ENCODE data around the gene TNK2.
"Not testable (repeated sequence)": the region's sequence is repeated elsewhere in the genome, so short reads cannot be mapped to it uniquely, and the experiment has no call there.

The TNK2 gene

GRCh38 chr3:195907934-195908693 is at the start of gene TNK2:
TNK2 (minus strand) TSS chr3:195908551; CDS start chr3:195888588, 19,963 bp downstream.
- no peak for FAIRE-seq

- no peak for FAIRE-seq
Measured at GRCh38 chr3:195956577-195956976, 48.2 kb upstream of the TNK2 start.

GRCh38 chr3:195955416-195955841 is 47.1 kb upstream of the TNK2 start:
- FAIRE-seq, result not testable (repeated sequence)

- not testable (repeated sequence) for FAIRE-seq
Measured at GRCh38 chr3:195954752-195955119, 46.4 kb upstream of the TNK2 start.

DNA sequence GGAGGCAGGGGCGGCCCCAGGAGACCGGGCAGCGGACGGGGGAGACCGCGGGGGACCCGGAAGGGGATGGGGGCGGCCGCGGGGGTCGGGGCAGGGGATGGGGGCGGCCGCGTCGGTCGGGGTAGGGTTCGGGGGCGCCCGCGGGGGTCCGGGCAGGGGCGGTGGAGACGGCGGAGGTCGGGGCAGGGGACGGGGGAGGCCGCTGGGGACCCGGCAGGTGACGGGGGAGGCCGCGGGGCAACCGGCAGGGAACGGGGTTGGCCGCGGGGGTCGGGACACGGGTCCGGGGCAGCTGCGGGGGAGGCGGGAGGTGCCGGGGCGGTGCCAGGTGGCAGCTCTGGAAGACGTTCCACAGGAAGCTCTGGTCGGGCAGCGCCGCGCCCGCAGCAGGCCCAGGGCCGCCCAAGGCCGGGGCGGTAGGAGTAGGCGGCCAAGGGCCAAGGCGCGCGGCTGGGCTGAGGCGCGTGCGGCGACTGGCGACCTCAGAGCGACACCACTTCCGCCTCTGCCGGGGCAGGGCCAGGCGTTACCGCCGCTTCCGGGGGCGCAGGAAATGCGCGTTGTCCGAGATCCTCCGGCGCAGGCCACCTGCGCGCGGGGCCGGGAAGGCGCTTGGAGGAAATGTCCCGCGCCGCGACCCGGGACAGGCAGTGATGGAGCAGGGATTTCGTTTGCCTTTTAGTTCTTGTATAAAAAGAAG is 45.9 kb upstream of the TNK2 start:
- FAIRE-seq, result not testable (repeated sequence)

DNA sequence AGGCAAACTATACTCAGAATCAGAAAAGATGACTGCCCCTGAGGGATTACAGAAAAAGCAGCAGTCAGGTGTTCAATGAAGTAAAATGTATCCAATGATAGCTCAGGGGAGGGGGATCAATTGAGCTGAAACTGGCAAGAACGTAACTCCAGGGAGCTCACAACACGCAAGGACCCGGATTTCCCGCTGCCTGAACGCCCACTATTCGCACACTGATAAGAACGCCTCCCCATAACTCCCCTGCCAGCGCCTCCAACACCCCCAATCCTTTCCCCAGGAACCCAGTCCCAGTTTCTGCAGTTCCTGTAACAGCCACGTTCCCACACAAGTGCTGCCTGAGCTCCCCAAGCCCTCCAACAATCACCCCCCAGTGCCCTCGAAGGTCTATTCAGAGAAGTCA is 44.2 kb upstream of the TNK2 start:
- FAIRE-seq, result not testable (repeated sequence)

GRCh38 chr3:195951443-195952177 is 43.3 kb upstream of the TNK2 start:
- FAIRE-seq, result not testable (repeated sequence)

GRCh38 chr3:195950731-195951130 is 42.4 kb upstream of the TNK2 start:
- not testable (repeated sequence) for FAIRE-seq

DNA sequence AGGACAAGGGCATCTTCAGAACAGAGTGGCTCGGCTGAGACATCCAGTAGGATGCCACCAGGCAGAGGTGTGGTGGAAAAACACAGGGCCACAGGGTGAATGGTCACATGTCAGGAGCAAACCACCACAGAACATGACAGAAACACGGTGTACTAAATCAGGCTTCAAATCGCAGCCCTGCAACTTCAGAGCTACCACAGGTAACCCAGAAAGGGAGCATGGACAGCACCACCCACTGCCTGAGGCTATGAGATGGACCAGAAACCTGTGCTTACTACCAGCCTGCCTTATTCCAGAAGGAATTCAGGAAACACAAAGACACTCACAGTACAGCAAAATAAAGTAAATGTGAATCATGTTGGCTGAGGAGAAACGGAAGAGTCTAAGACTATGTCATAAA is 41.8 kb upstream of the TNK2 start:
- FAIRE-seq, result not testable (repeated sequence)

DNA sequence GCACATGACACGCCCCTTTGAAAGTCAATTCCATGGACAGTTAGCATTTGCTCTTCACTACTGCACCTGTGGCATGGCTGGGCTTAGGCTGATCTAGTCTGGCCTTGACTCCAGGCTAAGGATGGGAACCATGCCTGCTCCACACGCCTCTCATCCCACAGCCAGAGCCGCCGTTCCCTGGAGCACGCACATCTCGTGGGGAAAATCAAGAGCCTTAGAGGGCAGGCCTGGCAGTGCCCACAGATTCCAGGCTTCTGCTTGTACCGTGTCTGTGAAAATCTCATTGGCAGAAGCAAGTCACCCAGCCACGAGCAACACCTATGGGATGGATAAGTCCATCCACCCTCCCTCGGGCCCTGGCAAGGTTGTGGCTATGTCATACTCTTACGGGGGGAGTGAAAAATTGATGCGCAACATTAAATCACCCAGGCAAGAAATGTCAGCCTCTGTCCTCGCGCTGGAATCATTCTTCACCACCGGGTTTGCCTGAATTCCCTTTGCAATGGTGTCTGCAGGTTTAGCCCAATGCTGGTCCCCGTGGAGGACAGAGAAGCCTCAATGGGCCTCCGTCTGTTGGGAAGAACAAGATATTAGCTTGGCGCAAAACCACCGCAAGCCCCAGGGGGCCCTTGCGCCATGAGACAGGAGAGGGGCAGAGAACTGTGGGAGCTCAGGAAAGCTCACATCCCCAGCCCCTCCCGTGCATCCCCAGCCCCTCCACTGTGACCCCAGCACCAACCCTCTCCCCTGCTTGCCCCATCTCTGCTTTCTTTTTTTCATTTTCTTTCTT is 38.8 kb upstream of the TNK2 start:
- not testable (repeated sequence) for FAIRE-seq

GRCh38 chr3:195941265-195941815 is 33.0 kb upstream of the TNK2 start:
- FAIRE-seq, result not testable (repeated sequence)

GRCh38 chr3:195940806-195941205 is 32.5 kb upstream of the TNK2 start:
- not testable (repeated sequence) for FAIRE-seq

- not testable (repeated sequence) for FAIRE-seq
Measured at GRCh38 chr3:195939526-195940470, 31.4 kb upstream of the TNK2 start.

DNA sequence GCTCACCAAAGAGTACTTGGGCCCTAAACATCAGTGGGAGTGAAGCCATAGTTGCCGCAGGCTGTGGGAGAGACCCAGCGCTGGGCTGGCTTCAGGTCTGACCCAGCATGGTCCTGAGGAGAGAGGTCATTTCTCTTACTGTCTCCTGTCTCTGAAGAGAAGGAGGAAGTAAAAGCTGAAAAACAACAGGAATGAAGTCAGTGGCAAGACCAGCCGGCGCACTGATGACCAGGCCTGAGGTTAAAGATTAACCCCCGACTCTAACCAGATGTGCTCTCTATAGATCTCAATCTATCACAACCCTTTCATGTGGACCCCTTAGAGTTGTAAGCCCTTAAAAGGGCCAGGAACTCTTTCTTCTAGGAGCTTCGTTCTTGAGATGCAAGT is 24.7 kb upstream of the TNK2 start:
- FAIRE-seq, result not testable (repeated sequence)

DNA sequence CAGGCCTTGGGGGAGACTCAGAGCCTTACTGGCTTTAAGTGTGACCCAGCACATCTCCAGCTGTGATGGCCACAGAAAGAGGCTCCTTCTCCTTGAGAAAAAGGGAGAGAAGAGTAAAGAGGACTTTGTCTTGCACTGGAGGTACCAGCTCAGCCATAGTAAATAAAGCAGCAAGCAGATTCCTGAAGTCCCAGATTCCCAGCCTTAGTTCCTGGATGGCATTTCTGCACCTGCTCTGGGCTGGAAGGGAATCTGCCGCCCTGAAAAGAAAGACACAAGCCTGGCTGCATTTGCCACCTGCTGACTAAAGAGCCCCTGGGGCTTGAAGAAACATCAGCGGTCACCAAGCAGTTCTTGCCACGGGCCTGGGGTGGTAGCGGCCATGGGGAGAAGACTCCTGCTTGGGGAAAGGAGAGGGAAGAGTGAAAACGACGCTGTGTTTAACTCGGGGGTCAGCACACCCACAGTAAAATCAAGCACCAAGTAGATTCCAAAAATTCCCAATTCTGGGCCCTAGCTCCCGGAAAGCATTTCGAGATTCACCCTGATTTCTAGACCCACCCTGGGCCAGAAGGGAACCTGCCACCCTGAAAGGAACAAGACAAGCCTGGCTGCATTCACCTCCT is 24.2 kb upstream of the TNK2 start:
- no peak for FAIRE-seq

- no peak for FAIRE-seq
Measured at GRCh38 chr3:195931582-195932273, 23.4 kb upstream of the TNK2 start.

DNA sequence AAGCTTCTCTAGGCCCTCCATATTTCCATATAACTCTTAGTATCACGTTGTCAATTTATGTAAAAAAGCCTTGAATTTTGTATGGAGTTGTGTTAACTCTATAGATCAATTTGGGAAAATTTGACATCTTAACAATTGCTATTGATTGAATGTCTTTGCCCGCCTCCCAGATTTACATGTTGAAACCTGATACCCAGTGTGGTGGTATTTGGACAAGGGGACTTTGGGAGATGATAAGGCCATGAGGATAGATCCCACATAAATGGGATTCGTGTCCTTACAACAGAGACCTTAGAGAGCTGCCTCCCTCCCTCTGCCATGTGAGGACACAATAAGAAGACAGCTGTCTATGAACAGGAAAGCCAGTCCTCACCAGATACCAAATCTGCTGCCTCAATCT is 21.1 kb upstream of the TNK2 start:
- FAIRE-seq, result no peak

DNA sequence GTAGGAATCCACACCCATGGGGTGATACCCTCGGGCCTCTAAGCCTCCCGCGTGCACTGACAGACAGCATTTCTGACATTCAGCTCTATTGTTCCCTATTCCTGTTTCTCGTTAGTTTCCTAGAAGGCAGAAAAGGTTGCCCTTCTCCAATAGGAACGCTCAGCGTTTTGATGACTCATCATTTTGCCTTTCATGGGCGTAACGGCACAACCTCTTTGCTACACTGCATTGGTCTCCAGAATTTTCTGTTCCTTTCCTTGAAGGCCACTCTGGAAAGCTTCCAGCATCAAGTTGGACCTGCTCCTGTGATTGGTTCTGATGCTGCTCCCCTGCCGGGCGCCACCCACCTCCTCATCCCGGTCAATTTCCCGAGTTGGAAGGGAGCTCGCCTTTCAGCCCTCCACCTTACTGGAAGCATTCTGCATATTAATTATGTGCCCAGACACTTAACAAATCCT is 13.0 kb upstream of the TNK2 start:
- FAIRE-seq, result no peak

DNA sequence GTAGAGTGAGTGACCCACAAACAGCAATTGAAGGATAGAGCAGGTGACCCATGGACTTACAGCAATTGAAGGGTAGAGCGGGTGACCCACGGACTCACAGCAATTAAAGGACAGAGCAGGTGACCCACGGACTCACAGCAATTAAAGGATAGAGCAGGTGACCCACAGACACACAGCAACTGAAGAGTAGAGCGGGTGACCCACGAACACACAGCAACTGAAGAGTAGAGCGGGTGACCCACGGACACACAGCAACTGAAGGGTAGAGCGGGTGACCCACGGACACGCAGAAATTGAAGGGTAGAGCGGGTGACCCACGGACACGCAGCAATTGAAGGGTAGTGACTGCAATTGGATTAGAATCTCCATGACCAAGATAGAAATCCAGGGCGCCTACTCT is 9.8 kb upstream of the TNK2 start:
- no peak for FAIRE-seq

DNA sequence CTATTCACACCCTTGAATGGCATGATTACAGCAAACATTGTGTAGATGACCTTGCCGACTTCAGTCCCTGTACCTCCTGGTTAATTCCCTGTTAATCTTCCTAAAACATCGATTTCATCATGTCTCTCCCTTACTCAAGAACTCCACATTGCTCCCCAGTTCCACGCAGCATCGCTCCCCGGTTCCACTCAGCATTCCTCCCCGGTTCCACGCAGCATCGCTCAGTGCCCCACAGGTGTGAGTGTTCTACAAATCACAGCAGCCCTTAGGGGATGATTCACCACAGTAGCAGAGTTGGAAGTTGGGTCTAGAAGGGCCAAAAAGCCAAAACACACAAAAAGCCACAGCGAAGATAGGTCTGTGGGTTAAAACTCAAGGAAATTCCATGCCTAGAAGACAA is 8.6 kb upstream of the TNK2 start:
- FAIRE-seq, result no peak

All from islet of Langerhans (tissue), 1 donor.